HFF-Myc (cell line): ENCODE measurements around the gene ETHE1.
"Not testable (repeated sequence)": the region's sequence is repeated elsewhere in the genome, so short reads cannot be mapped to it uniquely, and the experiment has no call there.

Experiments used
- DNase-seq: peaks from one replicate; pipeline ENCODE4 v3.0.0-alpha.2; 2011; ENCODE audit warnings: low read depth; ENCODE audit errors: extremely low read depth
- H3K4me3 ChIP-seq: replicated peaks from 2 replicates; pipeline ENCODE4 v1.5.1; 2011; ENCODE audit warnings: low read depth, mild to moderate bottlenecking, control low read depth, low read length
- CTCF ChIP-seq: IDR thresholded peaks from 2 replicates; pipeline ENCODE4 v1.5.1; 2012; ENCODE audit warnings: mild to moderate bottlenecking, low read depth, low read length, control low read depth; ENCODE audit errors: missing control alignments

ETHE1 gene

DNA sequence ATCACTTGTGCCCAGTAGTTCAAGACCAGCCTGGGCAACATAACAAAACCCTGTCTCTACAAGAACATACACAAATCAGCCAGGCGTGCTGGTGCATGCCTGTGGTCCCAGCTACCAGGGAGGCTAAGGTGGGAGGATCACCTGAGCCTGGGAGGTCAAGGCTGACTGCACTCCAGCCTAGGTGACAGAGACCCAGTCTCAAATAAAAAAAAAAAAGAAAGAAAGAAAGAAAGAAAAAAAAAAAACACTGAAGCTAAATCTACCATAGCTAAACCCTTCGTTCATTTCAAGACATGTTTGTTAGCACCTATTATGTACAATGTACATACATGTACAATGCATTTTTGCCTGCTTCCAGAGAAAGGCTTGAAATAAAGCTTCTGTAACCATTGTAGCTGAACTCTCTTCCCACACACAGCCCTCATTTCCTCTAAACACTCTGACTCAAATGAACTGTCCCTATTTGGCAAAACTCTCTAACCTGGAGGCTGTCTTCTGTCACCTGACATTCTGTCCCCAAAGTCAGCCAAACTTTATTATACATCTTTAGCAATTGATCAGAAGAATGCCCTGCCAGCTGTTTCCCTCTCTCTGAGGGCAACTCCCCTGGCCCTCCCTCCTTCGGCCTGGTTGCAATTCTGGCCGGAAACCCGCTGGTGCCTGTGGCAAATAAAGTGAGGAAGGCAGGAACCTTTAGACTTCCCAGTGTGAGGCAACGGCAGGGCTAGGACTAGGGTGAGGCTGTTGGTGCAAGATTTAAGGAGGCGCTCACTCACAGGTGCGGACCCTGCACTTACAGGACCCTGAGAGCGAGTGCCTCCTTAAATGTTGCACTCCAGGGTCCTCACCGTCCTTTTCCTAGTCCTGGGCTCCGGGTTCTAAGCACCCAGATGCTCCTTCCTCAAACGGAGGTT lies 1.8 kb downstream of the ETHE1 start:
- TF ChIP-seq CTCF = no peak
- H3K4me3 ChIP-seq = peak overlapping the region; percentile 91
- DNase-seq = no peak

- not testable (repeated sequence) for DNase-seq, H3K4me3 ChIP-seq
Measured at GRCh38 chr19:43523696-43524095, 3.3 kb downstream of the ETHE1 start.

- TF ChIP-seq CTCF = no peak
- H3K4me3 ChIP-seq = no peak overlapping the region
- DNase-seq = no peak
Measured at GRCh38 chr19:43522929-43523328, 4.1 kb downstream of the ETHE1 start.

GRCh38 chr19:43519436-43520088 lies 7.4 kb downstream of the ETHE1 start:
- no peak overlapping the region for H3K4me3 ChIP-seq
- DNase-seq = peak; percentile 79
- peak; percentile 94 for TF ChIP-seq CTCF

- no peak overlapping the region for H3K4me3 ChIP-seq
- no peak for DNase-seq
- no peak for TF ChIP-seq CTCF
Measured at GRCh38 chr19:43518051-43518450, 8.9 kb downstream of the ETHE1 start.

DNA sequence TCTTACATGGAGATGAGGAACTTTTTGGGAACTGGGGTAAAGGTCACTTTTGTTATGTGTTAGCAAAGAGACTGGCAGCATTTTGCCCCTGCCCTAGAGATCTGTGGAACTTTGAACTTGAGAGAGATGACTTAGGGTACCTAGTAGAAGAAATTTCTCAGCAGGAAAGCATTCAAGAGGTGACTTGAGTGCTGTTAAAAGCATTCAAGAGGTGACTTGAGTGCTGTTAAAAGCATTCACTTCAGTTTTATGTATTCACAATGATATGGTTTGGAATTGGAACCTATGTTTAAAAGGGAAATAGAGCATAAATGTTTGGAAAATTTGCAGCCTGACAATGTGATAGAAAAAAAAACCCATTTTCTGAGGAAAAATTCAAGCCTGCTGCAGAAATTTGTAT lies 14.6 kb downstream of the ETHE1 start:
- not testable (repeated sequence) for H3K4me3 ChIP-seq, DNase-seq

DNA sequence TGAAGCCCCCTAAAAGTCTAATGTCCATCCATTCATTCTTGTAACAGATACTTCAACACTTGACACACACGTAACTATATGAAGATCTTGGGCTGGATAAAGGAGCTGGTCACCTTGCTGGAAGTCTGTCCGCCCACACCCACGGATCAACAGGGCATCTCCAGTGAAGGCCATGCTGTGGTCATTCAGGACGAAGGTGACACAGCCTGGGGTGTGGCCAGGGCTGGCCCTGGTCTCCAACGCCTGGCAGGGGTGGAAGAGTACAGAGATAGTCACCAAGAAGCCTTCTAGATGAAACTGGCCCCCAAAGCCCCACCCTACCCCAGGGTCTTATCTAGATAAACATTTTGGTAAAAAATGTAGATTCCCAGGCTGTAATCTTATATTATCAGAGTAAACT lies 15.7 kb downstream of the ETHE1 start:
- DNase-seq = no peak
- no peak for TF ChIP-seq CTCF

More for the DNA sequence above, 15.7 kb downstream of the ETHE1 start:
- no peak overlapping the region for H3K4me3 ChIP-seq
